KOPT-K1 (cell line): Measurements from ENCODE around the gene PDE3B.
"Not testable (repeated sequence)": the region's sequence is repeated elsewhere in the genome, so short reads cannot be mapped to it uniquely, and the experiment has no call there.

ENCODE experiments used
- H3K27ac ChIP-seq: fragments of 200-600 bp; sonication (generic); 2 replicates; pipeline ENCODE4 v1.5.1; 2016; ENCODE audit warnings: antibody characterized with exemption, mild to moderate bottlenecking, low read depth, low read length; ENCODE audit not compliant: poor library complexity, severe bottlenecking
- H3K36me3 ChIP-seq: fragments of 200-600 bp; sonication (generic); 2 replicates; pipeline ENCODE4 v1.5.1; 2017; ENCODE audit warnings: antibody characterized with exemption, mild to moderate bottlenecking, low read length, moderate library complexity; ENCODE audit not compliant: insufficient read depth
- H3K9me3 ChIP-seq: fragments of 200-600 bp; sonication (generic); 2 replicates; pipeline ENCODE4 v1.5.1; 2017; ENCODE audit warnings: antibody characterized with exemption, low read length, mild to moderate bottlenecking; ENCODE audit not compliant: insufficient read depth, poor library complexity, severe bottlenecking

Gene PDE3B

DNA sequence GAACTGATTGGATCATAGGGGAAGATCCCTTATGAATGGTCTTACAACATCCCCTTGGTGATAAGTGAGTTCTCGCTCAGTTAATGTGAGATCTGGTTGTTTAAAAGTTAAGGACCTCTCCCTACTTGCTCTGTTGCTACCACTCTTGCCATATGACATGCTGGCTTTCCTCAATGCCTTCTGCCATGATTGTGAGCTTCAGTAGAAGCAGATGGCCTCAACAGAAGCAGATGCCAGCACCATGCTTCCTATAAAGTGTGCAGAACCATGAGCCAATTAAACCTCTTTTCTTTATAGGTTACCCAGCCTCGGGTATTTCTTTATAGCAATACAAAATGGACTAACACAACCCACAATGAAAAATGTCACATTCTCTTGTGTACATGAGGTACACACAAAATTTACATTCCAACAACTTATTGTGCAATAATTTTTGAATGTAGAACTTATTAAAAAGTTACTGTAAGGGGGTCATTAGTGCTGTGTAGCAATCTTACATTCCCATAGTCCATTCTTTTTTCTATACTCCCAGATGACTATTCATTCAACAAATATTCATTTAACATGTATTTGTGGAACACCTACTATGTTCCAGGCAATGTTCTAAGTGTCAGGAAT lies 238.1 kb downstream of the PDE3B start:
- Histone ChIP-seq H3K27ac (no peak overlapping the region), H3K36me3 (peaks cover 13% of the 10 kb centered on the region; the same call in 1 of the 2 replicates), H3K9me3 (no peaks in the 10 kb centered on the region)

DNA sequence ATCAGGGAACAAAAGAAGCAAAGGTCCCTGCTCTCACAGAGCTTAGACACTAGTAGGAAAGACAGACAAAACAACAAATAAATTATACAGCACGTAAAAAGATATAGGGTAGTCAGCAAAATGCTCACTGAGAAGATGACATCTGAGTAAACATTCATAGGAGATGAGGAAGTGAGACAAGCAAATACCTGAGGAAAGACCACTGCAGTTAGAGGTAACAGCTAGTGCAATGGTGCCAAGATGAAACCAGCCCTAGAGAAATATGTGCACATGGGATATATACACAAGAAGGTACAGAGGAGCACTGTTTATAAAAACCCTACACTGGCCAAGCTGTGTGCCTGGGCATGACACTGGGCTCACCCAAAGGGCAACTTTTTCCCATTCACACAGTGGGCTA lies 238.6 kb downstream of the PDE3B start:
- Histone ChIP-seq H3K36me3 (peaks cover 13% of the 10 kb centered on the region; the same call in 1 of the 2 replicates), H3K27ac (no peak overlapping the region), H3K9me3 (no peaks in the 10 kb centered on the region)

DNA sequence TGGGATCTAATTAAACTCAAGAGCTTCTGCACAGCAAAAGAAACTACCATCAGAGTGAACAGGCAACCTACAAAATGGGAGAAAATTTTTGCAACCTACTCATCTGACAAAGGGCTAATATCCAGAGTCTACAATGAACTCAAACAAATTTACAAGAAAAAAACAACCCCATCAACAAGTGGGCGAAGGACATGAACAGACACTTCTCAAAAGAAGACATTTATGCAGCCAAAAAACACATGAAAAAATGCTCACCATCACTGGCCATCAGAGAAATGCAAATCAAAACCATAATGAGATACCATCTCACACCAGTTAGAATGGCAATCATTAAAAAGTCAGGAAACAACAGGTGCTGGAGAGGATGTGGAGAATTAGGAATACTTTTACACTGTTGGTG lies 240.1 kb downstream of the PDE3B start:
- H3K36me3 ChIP-seq, H3K9me3 ChIP-seq, H3K27ac ChIP-seq: not testable (repeated sequence)

DNA sequence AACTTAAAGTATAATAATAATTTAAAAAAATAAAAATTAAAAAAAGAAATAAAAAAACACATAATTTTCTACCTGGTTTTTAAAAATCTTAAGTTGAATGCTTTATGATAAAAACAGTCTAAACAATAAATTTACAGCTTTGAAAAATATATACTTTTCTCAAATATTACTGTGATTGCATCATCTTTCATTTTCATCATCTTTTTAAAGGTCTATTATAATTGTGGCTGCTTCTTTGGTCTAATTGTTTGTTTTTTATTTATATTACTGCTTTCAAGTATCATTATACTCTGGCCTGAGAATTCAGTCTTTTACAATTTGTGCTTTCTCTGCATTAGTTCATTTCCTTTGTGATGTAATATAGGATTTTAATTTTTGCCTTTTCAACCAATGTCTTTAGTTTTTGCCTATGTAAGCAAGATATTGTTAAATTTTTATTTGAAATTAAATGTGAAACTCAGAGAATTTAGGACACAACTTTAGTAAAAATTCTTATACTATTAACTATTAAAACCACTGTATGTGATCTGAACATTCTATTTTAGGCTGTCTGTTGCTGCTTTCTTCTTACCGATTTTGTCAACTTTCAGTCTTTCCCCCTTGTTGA lies 241.2 kb downstream of the PDE3B start:
- Histone ChIP-seq H3K36me3 (0 out of 2 replicates have a peak, but pooled peaks cover 5% of the 10 kb centered on the region), H3K27ac (no peak overlapping the region), H3K9me3 (no peaks in the 10 kb centered on the region)

DNA sequence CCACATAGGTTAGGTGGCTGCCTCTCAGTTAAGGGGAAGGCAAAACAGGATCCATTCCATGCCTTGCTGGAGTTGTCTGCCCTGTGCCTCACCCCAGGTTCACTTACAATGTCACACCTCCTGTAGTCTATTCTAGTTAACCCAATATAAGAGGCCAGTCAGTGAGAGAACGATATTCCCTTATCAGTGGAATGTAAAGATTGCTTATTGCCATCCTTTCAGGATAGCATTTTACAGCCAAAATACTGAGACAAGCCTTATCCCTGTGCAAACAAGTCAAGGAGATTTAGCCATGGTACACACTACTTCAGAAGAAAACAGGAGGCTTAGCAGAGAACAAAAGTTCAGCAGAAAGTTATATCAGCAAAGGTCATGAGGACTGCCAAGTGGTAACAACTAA lies 242.9 kb downstream of the PDE3B start:
- H3K36me3 ChIP-seq: no peaks in the 10 kb centered on the region
- no peak overlapping the region for H3K27ac ChIP-seq
- no peaks in the 10 kb centered on the region for H3K9me3 ChIP-seq

- Histone ChIP-seq H3K36me3 (no peaks in the 10 kb centered on the region), H3K27ac (peak overlapping the region; percentile 69), H3K9me3 (no peaks in the 10 kb centered on the region)
Observed at GRCh38 chr11:14891143-14892035, 247.8 kb downstream of the PDE3B start.

DNA sequence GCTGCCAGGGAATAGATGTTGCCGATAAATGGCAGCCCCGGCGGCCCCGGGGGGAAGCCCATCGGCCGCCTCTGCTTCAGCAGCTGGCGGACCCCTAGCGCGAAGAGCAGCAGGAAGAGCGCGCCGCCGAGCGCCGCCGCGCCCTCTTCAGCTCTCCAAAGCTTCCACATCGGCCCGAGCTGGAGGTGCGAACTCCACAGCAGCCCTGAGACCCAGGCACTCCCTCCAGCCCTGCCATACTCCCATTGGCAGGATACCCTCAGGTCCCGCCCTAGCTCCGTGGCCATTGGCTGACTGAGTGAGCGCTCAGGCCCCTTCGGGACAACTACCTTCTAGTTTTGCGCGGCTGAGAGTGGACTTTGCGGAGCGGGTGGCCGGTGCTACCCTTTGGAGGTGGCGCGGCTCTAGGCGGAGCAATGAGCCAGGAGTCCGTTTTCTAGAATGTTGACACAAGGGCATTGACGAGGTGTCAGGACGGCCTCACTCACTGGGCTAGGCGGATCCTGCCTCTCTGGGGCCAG lies 248.5 kb downstream of the PDE3B start, which contains the start of gene CYP2R1:
Gene CYP2R1 (minus strand): TSS at position 196 of the 521 bp plus-strand sequence. CDS start 26 bp downstream, at position 170.
- peak within 1 kb of the TSS; percentile 69 for H3K27ac ChIP-seq
- H3K36me3 ChIP-seq: no peaks in the 10 kb centered on the region
- H3K9me3 ChIP-seq: no peaks in the 10 kb centered on the region

- Histone ChIP-seq H3K36me3 (no peaks in the 10 kb centered on the region), H3K27ac (no peak overlapping the region), H3K9me3 (no peaks in the 10 kb centered on the region)
Observed at GRCh38 chr11:14892577-14892976, 249.0 kb downstream of the PDE3B start.

- H3K27ac ChIP-seq: no peak overlapping the region
Observed at GRCh38 chr11:14894657-14895598, 251.3 kb downstream of the PDE3B start.

DNA sequence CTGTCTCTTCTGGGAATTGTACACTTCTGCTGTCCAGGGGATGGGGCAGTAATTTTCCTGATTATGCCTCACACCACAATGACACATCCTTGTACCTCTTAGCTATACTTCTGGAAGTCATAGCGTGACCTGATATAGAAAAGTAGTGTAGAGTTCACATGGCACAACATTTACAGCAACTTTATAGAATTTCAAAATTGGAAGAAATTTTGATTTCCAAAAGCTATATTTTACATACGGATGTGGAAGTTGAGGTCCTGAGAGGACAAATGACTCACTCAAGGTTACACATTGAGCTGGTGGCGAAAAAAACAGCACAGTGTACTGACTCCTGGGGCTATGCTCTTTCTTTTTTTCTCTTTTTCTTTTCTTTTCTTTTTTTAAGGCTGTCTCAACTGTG lies 254.8 kb downstream of the PDE3B start:
- H3K36me3 ChIP-seq: no peaks in the 10 kb centered on the region
- no peak overlapping the region for H3K27ac ChIP-seq
- H3K9me3 ChIP-seq: no peaks in the 10 kb centered on the region

More at GRCh38 chr11:14894657-14895598, 251.3 kb downstream of the PDE3B start:
- Histone ChIP-seq H3K9me3 (no peaks in the 10 kb centered on the region), H3K36me3 (no peaks in the 10 kb centered on the region)

DNA sequence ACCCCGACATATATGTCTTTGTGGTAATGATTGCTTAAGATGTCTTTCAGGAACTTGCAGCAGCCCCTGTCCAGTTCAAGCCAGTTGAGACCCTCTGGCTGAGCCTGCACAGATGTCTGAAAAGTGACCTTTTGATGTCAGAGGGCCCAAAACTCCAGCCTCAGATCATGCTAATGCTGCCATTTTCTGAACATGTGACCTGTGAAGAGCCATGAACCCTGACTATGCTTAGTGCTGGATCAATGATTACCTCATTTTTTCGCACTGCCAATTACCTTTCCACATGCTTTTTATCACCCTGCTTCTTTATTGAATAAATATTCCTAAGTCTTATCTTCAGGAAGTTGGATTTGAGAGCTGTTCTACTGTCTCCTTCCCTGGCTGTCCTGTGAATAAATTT lies 255.3 kb downstream of the PDE3B start:
- Histone ChIP-seq H3K36me3 (no peaks in the 10 kb centered on the region), H3K9me3 (no peaks in the 10 kb centered on the region), H3K27ac (no peak overlapping the region)

GRCh38 chr11:14902650-14903350 lies 259.2 kb downstream of the PDE3B start:
- Histone ChIP-seq H3K36me3 (no peaks in the 10 kb centered on the region), H3K9me3 (no peaks in the 10 kb centered on the region), H3K27ac (no peak overlapping the region)

GRCh38 chr11:14904745-14905103 lies 261.1 kb downstream of the PDE3B start:
- Histone ChIP-seq H3K36me3 (no peaks in the 10 kb centered on the region), H3K9me3 (no peaks in the 10 kb centered on the region), H3K27ac (no peak overlapping the region)
